GM23338 (cell line): ENCODE data around the gene ASTE1.

Source experiments
- EZH2 ChIP-seq: fragments of 200-600 bp; sonication (generic); IDR thresholded peaks from one replicate; pipeline ENCODE4 v1.8.0; 2017; ENCODE audit warnings: antibody characterized with exemption, mild to moderate bottlenecking, low read depth; ENCODE audit not compliant: unreplicated experiment
- EZH2phosphoT487 ChIP-seq: fragments of 200-600 bp; sonication (generic); IDR thresholded peaks from one replicate; pipeline ENCODE4 v1.8.1; 2018; ENCODE audit warnings: antibody characterized with exemption; ENCODE audit not compliant: unreplicated experiment
- POLR2AphosphoS5 ChIP-seq: IDR thresholded peaks from 2 replicates; pipeline ENCODE4 v1.6.1; 2016; ENCODE audit warnings: antibody characterized with exemption, low read depth
- TF ChIP-seq, protein P1 (sequence below), 2 experiments: fragments of 200-600 bp in 1 of 2; sonication (generic) in 1 of 2; conservative IDR thresholded peaks; 2 replicates each; pipeline versions ENCODE4 v1.5.1 to v1.6.1; 2016 to 2017; ENCODE audit warnings: antibody characterized with exemption in 2 of 2, low read depth in 2 of 2, mild to moderate bottlenecking in 2 of 2, moderate library complexity in 1 of 2

DNA sequence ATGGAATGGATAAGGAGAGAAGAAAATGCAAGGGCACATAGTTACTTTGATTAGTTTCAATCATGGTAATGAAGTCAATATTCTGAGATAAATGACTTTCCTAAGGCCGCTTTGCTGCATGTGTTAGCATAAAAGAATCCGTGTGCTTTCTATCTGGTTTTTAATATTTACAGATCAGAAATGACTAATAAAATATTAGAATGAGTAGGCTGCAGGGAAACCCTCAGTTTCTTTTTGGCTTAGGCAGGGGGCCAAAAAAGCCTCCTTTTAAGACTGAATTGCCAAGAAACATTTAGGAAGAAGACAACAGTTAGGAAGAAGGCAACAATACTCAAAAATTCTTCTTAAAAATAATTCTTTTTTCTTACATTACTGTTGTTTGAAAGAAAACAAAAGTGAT is 11.7 kb upstream of the ASTE1 start:
- TF ChIP-seq POLR2AphosphoS5 (no peak), EZH2phosphoT487 (no peak), EZH2 (no peak)
- TF ChIP-seq, protein P1, sequence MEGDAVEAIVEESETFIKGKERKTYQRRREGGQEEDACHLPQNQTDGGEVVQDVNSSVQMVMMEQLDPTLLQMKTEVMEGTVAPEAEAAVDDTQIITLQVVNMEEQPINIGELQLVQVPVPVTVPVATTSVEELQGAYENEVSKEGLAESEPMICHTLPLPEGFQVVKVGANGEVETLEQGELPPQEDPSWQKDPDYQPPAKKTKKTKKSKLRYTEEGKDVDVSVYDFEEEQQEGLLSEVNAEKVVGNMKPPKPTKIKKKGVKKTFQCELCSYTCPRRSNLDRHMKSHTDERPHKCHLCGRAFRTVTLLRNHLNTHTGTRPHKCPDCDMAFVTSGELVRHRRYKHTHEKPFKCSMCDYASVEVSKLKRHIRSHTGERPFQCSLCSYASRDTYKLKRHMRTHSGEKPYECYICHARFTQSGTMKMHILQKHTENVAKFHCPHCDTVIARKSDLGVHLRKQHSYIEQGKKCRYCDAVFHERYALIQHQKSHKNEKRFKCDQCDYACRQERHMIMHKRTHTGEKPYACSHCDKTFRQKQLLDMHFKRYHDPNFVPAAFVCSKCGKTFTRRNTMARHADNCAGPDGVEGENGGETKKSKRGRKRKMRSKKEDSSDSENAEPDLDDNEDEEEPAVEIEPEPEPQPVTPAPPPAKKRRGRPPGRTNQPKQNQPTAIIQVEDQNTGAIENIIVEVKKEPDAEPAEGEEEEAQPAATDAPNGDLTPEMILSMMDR (conservative IDR thresholded peaks at IDR 0.05; ENCODE audit: low read depth in 2 of 2): no peak
